GM04503 (cell line): ENCODE measurements around the gene OCIAD1.

Experiments
- DNase-seq: peaks from one replicate; pipeline ENCODE4 v3.0.0-alpha.2; 2012; ENCODE audit warnings: low read depth

OCIAD1 gene

GRCh38 chr4:48891028-48891619, 60.2 kb downstream of the OCIAD1 start:
- DNase-seq, result no peak

GRCh38 chr4:48896845-48897244, 66.0 kb downstream of the OCIAD1 start:
- DNase-seq, result no peak

DNA sequence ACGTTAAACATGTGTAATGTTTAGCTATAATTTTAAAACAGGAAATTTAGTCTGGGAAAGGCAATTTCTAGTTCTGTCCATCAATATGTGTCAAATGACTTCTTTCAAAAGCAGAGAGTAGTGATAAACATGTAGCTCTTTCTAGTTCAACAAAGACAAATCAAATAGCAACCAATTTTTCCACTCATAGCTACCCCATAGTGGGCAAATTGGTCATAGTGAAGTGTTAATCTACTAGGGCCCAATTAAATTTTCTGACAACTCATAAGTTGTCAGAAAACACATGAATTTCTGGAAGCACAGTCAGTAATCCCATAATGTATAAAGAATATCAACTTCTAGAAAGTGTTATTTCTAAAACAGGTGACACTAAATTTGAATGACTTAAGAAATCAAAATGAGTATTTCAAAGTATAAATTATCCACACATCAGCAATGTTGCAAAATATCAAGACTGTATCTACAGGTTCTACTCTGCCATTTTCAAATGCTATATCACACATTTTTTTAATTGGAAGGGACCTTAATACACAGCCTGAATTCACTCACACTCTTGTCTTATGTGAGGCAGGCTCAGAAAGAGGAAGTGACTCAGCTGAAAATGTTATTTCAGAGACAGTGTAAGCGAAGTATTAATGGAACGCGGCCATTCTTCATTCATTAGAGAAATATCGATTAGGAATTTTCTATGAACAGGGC, 68.0 kb downstream of the OCIAD1 start:
- DNase-seq, result no peak

- no peak for DNase-seq
These were observed 68.5 kb downstream of the OCIAD1 start for GRCh38 chr4:48899432-48899749.

GRCh38 chr4:48899950-48900349, 69.1 kb downstream of the OCIAD1 start:
- no peak for DNase-seq

DNA sequence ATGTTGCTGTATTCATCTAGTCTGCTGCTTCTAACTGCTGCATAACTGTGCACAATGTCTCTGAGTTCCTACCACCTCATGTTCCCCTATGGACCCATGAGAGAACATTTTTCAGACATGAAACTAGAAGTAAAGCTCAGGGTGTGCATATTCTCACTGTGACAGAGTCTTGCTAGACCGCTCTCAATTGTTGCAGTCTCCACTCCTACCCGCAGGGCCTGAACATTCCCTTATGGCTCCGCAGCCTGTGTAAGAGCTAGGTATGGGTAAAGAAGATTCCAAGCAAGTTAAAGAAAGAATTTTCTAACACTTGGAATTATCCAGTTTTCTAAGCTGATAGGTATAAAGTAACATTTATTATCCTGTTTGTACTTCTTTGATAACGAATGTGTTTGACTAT, 70.3 kb downstream of the OCIAD1 start:
- DNase-seq, result no peak

GRCh38 chr4:48902266-48902665, 71.4 kb downstream of the OCIAD1 start:
- DNase-seq, result no peak

GRCh38 chr4:48904101-48904500, 73.2 kb downstream of the OCIAD1 start:
- no peak for DNase-seq

- DNase-seq, result no peak
These were observed 73.8 kb downstream of the OCIAD1 start for GRCh38 chr4:48904541-48905142.

DNA sequence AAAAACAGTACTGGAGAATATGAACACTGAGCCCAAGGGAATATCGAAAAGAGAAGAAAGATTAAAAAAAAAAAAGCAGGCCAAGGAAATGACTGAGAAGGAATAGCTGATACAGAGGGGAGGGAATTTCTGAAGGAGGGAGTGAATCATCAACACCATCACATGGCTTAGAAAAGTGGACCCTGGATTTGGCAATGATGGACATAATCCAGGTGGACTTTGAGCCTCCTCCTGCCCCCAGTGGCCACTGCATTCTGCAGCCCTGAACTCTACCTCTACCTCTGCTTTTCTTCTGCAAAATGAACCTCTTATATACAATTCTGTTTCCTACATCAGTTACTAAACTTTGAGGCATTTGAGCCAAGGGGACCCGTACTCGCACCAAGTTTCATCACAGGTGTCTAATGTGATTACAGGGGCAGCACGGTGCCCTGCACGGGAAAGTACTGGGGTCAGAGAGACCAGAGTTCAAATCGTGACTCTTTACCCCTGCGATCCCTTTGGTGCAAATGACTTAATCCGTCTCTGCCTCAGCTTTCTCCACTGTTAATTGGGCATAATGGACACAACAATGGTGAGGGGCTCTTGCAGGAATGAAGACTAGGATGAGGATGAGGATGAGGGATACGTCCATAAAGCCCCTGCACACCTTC, 74.6 kb downstream of the OCIAD1 start:
- DNase-seq, result no peak

DNA sequence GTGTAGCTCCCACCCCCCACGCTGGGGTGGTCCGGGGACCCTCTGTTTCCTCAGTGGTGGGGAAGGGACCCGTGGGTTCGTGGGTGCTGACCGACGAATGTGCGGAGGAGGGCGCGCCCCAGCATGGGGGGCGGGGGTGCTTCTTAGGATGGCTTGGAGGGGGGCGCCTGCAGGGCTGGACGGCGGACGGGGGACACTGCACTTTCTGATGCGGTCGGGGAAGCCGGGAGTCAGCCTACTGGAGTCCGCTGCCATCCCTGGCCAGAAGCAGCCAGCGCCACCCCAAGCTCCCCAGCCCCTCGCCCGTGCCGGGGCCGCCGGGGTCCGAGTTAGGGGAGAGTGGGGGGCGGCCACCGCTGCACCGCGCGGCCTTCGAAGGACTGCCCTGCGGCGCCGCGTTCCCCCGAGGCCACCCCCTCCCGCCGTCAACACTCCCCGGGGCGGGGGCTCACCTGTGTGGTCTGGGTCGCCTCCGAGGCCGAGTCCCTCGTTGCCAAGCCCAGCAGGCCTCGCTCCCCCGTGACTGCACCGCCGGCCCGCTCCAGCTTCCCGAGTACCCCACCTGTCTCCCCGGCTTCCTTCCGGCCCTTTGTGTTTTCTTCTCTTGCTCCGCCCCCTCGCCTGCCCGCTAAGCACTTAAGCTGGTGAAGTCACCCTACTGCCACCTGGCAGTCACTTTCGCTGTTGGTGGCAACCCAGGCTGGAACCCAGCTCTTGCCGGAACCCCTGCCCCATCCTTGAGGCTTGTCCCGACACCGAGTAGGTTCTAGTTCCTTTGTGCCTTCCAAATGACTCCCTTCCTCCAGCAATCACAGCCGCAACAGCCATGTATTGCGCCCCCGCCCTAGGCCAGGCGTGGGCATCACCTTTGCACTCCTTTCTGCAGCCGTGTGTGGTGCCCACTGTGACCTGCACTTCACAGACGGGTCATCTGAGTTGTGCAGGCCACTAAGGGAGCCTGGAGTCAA, 75.6 kb downstream of the OCIAD1 start, which contains the start of gene OCIAD2:
Gene OCIAD2 (minus strand): TSS at position 569 of the 968 bp plus-strand sequence. CDS start 2,225 bp downstream, outside the sequence.
- DNase-seq, result no peak

DNA sequence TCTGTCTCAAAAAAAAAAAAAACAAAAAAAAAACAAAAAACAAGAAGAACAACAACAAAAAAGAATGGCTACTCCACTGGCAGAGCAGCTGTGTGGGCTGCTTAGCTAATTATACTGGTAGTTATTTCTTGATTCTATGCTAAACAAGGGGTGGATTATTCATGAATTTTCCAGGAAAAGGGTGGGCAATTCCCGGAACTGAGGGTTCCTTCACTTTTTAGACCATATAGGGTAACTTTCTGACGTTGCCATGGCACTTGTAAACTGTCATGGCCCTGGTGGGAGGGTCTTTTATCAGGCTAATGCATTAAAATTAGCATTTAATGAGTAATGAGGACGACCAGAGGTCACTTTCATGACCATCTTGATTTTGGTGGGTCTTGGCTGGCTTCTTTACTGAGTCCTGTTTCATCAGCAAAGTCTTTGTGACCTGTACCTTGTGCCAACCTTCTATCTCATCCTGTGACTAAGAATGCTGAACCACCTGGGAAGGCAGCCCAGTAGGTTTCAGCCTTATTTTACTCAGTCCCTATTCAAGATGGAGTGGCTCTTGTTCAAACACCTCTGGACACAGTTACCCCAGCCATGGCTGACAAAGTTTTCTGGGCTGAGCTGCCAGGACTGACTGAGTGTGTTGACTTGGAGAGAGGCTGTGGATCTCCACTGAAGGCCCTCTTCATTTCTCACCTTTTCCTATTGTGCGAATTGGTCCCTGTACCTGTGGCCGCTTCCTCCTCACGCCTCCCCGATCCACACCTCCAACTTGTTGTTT, 77.0 kb downstream of the OCIAD1 start:
- no peak for DNase-seq

GRCh38 chr4:48908687-48909086, 77.8 kb downstream of the OCIAD1 start:
- DNase-seq, result no peak

DNA sequence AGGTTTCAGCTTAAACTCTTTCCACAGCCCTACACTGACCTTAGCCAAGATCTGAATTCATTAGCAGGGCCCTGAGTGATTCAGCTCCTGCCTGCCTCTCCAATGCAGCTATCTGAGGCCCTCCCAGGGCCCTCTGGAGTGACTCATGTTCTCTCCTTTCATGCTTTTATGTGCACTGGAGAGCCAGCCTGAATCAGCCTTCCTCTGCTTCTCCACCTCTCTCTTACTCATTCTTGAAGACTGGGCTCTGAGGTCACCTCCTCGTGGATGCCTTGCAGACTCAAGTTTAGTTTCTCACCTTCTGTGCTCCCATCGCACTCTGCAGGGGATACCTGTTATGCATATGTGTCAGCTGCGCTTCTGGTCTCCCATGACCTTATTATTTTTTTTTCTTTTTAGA, 78.8 kb downstream of the OCIAD1 start:
- peak; percentile 94 for DNase-seq

DNA sequence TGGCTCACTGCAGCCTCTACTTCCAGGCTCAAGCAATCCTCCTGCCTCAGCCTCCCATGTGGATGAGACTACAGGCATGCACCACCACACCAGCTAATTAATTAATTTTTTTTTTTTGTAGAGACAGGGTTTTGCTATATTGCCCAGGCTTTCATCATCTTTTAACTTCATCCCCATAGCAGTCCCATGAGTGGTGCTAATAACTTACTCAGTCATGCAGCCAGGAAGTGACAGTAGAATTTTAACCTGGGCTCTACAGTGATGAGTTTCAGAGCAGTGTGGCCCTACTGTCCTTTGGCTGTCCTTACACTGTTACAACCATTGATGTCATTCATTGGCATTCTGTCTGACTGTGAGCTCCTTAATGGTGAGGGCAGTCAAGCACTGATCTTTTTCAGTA, 79.6 kb downstream of the OCIAD1 start:
- DNase-seq, result no peak
